ENCODE results near the gene CLEC4C. TPM values are rescaled to one million over a fixed set of nuclear protein-coding genes. Genes with fewer than 3 reads are reported as not detected.

CLEC4C gene
- total and polyA plus RNA-seq, 10 donors: 0.26 to 4.3 (median 1.3) TPM; not detected in 4

DNA sequence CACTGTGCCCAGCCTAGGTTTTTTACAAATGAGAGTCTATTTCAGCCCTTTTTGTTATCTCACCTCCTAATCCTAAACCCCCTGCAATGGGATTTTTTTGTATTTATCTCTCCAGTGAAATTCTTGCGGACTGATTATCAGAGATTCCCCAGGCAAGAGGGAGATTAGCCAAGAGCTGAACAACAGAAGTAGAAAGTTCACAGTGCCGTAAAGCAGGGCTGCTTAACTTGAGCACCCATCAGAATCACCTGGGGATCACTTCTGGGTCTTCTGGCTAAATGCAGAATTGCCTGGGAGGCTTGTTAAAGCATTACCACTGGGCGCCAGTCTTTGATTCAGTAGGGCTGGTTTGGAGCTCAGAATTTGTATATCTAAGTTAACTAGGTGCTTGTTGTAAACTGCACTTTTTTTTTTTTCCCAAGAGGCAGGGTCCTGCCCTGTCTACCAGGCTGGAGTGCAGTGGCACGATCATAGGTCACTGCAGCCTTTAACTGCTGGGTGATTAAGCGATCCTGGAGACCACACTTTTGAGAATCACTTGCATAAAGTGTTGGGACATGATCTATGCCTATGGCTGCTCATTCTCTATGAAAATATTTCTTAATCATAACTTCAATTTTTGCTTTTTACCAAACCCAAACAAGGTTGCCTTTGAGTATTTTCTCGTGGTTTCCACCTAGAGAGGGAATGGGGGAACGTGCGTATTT, 37.1 kb downstream of the CLEC4C start:
- no peaks in the 10 kb centered on the region for H3K4me1 ChIP-seq
- intact Hi-C loops (cut with DNase I; ENCODE audit: low total_unique reads): no loop called here
- no peak overlapping the region for H3K4me3 ChIP-seq
- no peaks in the 10 kb centered on the region for H3K36me3 ChIP-seq
- H3K27me3 ChIP-seq (replicated peaks in 1 of 7): peaks cover 0 to 15% (median 0%) of the 10 kb centered on the region in 7 donors
- TF ChIP-seq POLR2AphosphoS5 (IDR thresholded peaks at IDR 0.05): no peak
- no peak for DNase-seq
- H3K27ac ChIP-seq: no peak overlapping the region
- H3K9me3 ChIP-seq: no peaks in the 10 kb centered on the region
- WGBS, 5 donors: 68 to 89% (median 82%) methylated on average over 8 of the region's 8 CpGs

GRCh38 chr12:7705846-7706245, 41.3 kb downstream of the CLEC4C start:
- Histone ChIP-seq H3K27ac (no peak overlapping the region), H3K27me3 (replicated peaks in 1 of 7) (no peaks in the 10 kb centered on the region), H3K4me1 (no peaks in the 10 kb centered on the region), H3K36me3 (no peaks in the 10 kb centered on the region), H3K4me3 (no peak overlapping the region), H3K9me3 (no peaks in the 10 kb centered on the region)
- DNase-seq: no peak
- WGBS, 5 donors: 88 to 94% (median 94%) methylated on average over 27 to 29 of the region's 29 CpGs
- intact Hi-C loops (cut with DNase I; ENCODE audit: low total_unique reads): no loop called here
- TF ChIP-seq POLR2A (IDR thresholded peaks at IDR 0.05) (no peak), CTCF (IDR thresholded peaks at IDR 0.05 in 8 of 11, conservative IDR thresholded peaks at IDR 0.05 in 3 of 11) (no peak), POLR2AphosphoS5 (IDR thresholded peaks at IDR 0.05) (no peak)

- 13 to 37% (median 29%) methylated on average over 7 of the region's 7 CpGs for WGBS, 5 donors
- H3K4me3 ChIP-seq: peak within 1 kb of the TSS in 2 of 8 donors; percentile 7 to 42
- peaks cover 0 to 14% (median 0%) of the 10 kb centered on the region in 7 donors for H3K27me3 ChIP-seq (replicated peaks in 1 of 7)
- H3K4me1 ChIP-seq: peaks cover 0 to 29% (median 21%) of the 10 kb centered on the region in 6 donors
- TF ChIP-seq CTCF (IDR thresholded peaks at IDR 0.05 in 8 of 11, conservative IDR thresholded peaks at IDR 0.05 in 3 of 11) (no peak), POLR2A (IDR thresholded peaks at IDR 0.05) (no peak), POLR2AphosphoS5 (IDR thresholded peaks at IDR 0.05) (peak in 1 of 3 donors; percentile 25)
- peak within 1 kb of the TSS in 7 of 8 donors; percentile 39 to 73 (median 66) for H3K27ac ChIP-seq
- DNase-seq: no peak
- no peaks in the 10 kb centered on the region for H3K9me3 ChIP-seq
- no peaks in the 10 kb centered on the region for H3K36me3 ChIP-seq
- intact Hi-C loops (cut with DNase I; ENCODE audit: low total_unique reads): no loop called here
Observed at GRCh38 chr12:7695566-7696197, 51.5 kb downstream of the CLEC4C start, which contains the start of gene GDF3. TSS of gene GDF3 (minus strand) at chr12:7695775. CDS start at chr12:7695728, 47 bp downstream.

DNA sequence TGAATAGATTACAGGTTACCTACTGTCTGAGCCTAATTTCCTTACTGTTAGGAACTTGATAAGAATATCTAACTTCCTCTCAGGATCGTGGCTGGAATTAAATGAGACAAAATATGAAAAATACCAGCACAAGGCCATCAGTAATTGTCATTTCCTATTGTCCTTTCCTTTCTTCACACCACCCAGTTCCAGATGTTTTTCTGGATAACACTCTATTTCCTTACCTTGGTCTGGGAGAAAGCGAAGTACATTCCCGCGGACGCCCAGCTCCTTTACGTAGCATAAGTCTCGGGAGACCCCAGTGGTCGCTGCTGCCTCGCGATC, 52.0 kb downstream of the CLEC4C start:
- Histone ChIP-seq H3K36me3 (no peaks in the 10 kb centered on the region), H3K4me3 (peak overlapping the region in 2 of 8 donors; percentile 7 to 42), H3K4me1 (peaks cover 0 to 29% (median 21%) of the 10 kb centered on the region in 6 donors), H3K27ac (peak overlapping the region in 7 of 8 donors; percentile 39 to 73 (median 66)), H3K27me3 (replicated peaks in 1 of 7) (peaks cover 0 to 11% (median 0%) of the 10 kb centered on the region in 7 donors), H3K9me3 (no peaks in the 10 kb centered on the region)
- intact Hi-C loops (cut with DNase I; ENCODE audit: low total_unique reads): no loop called here
- TF ChIP-seq POLR2AphosphoS5 (IDR thresholded peaks at IDR 0.05) (peak in 1 of 3 donors; percentile 51), POLR2A (IDR thresholded peaks at IDR 0.05) (no peak), CTCF (IDR thresholded peaks at IDR 0.05 in 8 of 11, conservative IDR thresholded peaks at IDR 0.05 in 3 of 11) (no peak)
- 10 to 19% (median 12%) methylated on average over 10 of the region's 10 CpGs for WGBS, 5 donors
- no peak for DNase-seq
